Gastrocnemius medialis (tissue), 4 donors: ENCODE data around the gene FOXL1.

Source experiments
- CTCF ChIP-seq, 5 experiments: fragments of 450-650 bp in 3 of 5; fragments of 200-600 bp in 2 of 5; sonication (generic) in 2 of 5; IDR thresholded peaks in 4 of 5; conservative IDR thresholded peaks in 1 of 5; 1 replicate in 4 of 5; 2 replicates in 1 of 5; pipeline ENCODE4 v1.5.1; 2016 to 2019; ENCODE audit warnings: antibody characterized with exemption in 5 of 5, mild to moderate bottlenecking in 3 of 5, moderate library complexity in 3 of 5
- POLR2A ChIP-seq, 2 donors: fragments of 450-650 bp; IDR thresholded peaks; one replicate each; pipeline ENCODE4 v1.6.1; 2017; ENCODE audit warnings: antibody characterized with exemption in 2 of 2, mild to moderate bottlenecking in 2 of 2, moderate library complexity in 2 of 2

- TF ChIP-seq CTCF (IDR thresholded peaks at IDR 0.05 in 4 of 5, conservative IDR thresholded peaks at IDR 0.05 in 1 of 5) (no peak), POLR2A (IDR thresholded peaks at IDR 0.05) (no peak)
These were observed 906 bp upstream of the FOXL1 start for GRCh38 chr16:86577314-86577971.
